Coronary artery (tissue), 2 donors: ENCODE measurements around the gene ASB13.
"Not testable (repeated sequence)": the region's sequence is repeated elsewhere in the genome, so short reads cannot be mapped to it uniquely, and the experiment has no call there.

Experiments used
- DNase-seq: peaks from one replicate; pipeline ENCODE4 v3.0.0-alpha.2; 2017; ENCODE audit warnings: low spot score
- H3K27ac ChIP-seq, 2 donors: fragments of 200-600 bp; sonication (generic); one replicate each; pipeline ENCODE4 v1.5.1; 2016 to 2019
- H3K4me3 ChIP-seq: fragments of 200-600 bp; sonication (generic); 2 replicates; pipeline ENCODE4 v1.5.1; 2016; ENCODE audit warnings: mild to moderate bottlenecking, moderate library complexity
- TF ChIP-seq, protein P1 (sequence below): fragments of 200-600 bp; sonication (generic); IDR thresholded peaks from one replicate; pipeline ENCODE4 v1.5.1; 2019; ENCODE audit warnings: antibody characterized with exemption

Gene ASB13

DNA sequence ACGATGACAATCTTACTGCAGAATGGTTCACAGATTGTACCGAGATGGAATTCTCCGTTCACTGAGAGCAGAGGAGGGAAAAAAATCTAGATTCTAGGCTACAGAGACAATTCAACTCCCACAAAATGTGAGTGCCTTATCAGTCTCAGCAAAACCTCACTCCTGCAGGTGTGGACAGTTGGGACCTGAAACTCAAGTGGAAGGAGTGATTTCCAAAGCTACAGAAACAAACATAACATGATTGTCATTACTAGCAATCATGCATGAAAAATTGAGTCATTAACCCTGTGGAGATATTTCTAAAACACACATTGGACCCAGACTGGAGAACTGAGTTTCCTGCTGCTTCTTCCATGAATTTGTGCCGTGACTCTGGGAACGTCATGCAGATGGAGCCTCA, 71.3 kb downstream of the ASB13 start:
- DNase-seq, result no peak
- H3K27ac ChIP-seq, result no peak overlapping the region
- H3K4me3 ChIP-seq, result no peak overlapping the region
- TF ChIP-seq, protein P1, sequence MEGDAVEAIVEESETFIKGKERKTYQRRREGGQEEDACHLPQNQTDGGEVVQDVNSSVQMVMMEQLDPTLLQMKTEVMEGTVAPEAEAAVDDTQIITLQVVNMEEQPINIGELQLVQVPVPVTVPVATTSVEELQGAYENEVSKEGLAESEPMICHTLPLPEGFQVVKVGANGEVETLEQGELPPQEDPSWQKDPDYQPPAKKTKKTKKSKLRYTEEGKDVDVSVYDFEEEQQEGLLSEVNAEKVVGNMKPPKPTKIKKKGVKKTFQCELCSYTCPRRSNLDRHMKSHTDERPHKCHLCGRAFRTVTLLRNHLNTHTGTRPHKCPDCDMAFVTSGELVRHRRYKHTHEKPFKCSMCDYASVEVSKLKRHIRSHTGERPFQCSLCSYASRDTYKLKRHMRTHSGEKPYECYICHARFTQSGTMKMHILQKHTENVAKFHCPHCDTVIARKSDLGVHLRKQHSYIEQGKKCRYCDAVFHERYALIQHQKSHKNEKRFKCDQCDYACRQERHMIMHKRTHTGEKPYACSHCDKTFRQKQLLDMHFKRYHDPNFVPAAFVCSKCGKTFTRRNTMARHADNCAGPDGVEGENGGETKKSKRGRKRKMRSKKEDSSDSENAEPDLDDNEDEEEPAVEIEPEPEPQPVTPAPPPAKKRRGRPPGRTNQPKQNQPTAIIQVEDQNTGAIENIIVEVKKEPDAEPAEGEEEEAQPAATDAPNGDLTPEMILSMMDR, result no peak

DNA sequence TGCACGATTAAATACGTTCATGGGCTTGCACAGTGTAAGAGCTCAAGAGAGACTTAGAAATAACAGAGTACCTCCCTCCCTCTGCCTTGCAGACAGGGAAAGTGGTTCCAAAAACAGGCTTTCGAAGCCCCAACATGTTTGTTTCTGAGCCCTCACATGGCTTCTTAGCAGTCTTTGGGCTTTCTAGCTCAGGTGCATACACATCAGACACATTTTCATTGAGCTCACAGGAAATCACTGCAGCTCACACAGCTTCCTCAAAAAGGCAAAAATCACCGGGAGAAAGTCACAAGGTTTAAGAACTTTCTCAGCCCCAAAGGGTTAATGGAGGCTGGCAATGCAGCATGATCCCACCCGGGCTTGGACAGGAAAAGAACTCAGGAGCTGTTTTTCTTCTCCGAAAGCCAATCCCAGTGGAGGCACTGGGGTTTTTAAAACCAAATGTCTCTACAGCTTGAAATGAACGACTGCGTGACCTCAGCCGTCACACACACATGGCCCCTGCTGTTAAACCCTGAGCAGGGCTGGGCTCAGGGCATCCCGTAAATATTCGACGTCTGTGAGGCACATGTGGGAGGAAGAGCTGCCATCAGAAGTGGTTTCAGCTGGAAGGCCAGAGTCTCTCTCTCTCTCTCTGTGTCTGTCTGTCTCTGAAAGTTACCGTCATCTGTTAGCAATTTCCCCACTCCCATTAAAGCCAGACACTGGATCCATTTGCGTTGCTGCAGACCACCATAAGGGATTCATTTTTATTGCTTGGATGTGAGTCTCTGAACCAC, 71.9 kb downstream of the ASB13 start:
- TF ChIP-seq, protein P1, result no peak
- Histone ChIP-seq H3K4me3 (no peak overlapping the region), H3K27ac (no peak overlapping the region)
- no peak for DNase-seq

DNA sequence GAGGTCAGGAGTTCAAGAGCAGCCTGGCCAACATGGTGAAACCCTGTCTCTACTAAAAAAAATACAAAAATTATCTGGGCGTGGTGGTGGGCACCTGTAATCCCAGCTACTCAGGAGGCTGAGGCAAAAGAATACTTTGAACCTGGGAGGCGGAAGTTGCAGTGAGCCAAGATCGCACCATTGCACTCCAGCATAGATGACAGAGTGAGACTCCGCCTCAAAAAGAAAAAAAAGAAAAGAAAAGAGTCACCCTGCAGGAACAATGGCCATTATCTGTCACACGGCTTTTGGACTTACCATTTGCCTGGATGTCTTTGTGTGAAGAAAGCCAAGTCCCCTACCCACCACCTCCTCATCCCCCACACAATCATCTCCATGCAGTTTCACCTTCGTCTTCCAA, 73.0 kb downstream of the ASB13 start:
- DNase-seq, H3K27ac ChIP-seq, H3K4me3 ChIP-seq: not testable (repeated sequence)

DNA sequence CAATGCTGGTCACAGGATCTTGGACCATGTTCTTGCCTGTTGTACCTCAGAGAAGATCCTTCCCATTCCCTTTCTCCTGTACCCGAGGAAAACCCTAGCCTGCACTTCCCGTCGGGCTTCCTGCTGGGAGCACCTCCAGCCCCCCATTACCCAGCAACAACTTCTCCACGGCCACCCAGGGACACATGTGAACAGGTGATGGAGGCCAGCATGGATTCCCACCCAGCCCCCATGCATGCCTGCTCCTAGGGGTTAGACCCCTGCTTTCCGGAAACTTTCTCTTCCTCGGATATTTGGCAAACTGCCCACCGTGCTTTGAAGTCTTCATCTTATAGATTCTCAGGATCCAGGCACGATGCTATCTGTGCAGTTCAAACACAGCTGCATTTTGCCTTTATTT, 74.3 kb downstream of the ASB13 start:
- TF ChIP-seq, protein P1, result no peak
- no peak for DNase-seq
- H3K27ac ChIP-seq, result no peak overlapping the region
- no peak overlapping the region for H3K4me3 ChIP-seq

DNA sequence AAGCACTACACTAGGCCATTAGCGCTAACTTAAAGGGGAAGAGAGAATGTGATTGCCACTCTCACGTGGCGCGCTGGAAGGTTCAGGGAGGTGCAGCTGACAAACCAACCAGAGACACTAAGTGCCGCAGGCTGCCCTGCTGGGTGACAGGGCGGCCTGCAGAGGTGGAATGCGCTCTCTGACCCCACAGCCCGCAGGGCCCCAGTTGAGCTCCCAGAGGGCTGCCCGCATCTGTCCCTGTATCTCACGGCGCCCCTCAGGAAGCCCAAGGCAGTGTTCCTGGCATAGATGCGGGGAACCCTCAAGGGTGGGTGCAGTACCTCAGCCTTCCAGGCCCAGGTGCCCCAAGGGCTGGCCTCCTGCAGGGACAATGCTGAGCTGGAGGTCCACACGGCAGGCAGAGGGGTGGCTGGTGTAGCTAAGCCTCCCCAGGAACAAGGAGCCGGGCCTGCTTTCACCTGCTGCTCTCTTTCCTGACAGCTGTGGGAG, 75.0 kb downstream of the ASB13 start:
- no peak overlapping the region for H3K4me3 ChIP-seq
- DNase-seq, result no peak
- H3K27ac ChIP-seq, result no peak overlapping the region
- TF ChIP-seq, protein P1, result no peak

DNA sequence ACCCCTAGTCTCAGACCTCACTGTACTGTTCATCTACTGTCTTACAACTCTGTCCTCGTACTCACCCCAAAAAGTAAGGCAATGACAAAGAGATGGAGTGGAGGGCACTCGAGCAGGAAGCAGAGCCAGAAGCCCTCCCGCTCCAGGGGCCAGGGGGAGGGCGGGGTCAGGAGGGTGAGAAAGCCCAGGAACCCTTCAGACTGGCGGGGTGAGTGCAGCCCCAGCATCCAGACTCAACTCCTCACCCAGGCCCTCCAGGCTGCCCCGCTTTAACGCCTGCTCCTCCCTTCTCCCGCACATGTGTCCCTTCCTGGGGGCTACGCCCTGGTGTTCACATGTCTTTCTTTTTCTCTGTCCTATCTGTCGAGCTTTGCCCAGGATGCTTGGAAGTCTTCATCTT, 75.6 kb downstream of the ASB13 start:
- no peak overlapping the region for H3K27ac ChIP-seq
- H3K4me3 ChIP-seq, result no peak overlapping the region
- TF ChIP-seq, protein P1, result no peak
- no peak for DNase-seq

DNA sequence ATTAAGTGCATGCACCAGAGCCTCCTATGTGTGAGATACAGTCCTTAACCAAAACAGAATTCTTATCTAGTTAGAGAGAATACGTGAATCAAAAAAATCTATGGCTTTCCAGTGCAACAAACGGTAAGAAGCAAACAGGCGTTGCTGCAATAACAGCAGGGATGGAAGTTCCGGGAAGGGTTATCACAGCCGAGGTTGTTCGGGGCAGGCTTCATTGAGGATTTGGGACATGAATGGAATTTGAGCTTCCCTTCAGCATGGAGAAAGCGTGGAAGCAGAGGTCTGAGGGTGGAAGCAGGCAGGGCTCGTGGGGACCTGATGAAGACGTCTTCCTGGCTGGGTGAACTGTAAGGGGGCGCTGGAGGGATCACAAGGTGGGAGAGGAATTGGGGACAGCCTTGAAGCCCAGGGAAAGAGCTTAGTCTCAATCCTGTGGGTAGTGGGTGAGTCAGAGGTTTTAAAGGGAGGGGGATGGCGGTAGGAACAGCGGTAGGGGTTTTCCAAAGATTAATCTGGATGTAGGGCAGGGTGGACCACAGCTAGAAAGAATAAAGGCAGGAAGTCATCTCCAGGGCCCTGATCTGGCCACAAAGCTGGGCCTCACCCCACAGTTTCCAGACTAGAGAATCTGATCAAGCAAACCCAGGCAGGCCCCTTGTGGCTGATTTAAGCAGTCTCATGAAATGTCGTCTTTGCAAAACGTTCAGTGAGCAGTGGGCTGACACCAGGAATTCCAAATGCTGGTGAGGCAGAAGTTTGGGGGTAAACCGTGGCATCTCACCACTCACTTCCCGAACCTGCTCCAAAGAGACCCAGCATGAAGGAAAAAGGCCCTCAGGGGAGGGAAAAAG, 76.5 kb downstream of the ASB13 start:
- Histone ChIP-seq H3K4me3 (no peak overlapping the region), H3K27ac (no peak overlapping the region)
- TF ChIP-seq, protein P1, result no peak
- no peak for DNase-seq
